SU-DHL-6 (cell line): ENCODE results near the gene TAL2.

Experiments
- H2AFZ ChIP-seq: fragments of 200-600 bp; sonication (generic); 2 replicates; pipeline ENCODE4 v1.6.1; 2014; ENCODE audit warnings: low read depth, mild to moderate bottlenecking, moderate library complexity, mixed read lengths, antibody characterized with exemption, low read length; ENCODE audit not compliant: severe bottlenecking
- H3F3A ChIP-seq: fragments of 200-600 bp; shearing (Covaris generic); 2 replicates; pipeline ENCODE4 v1.6.0; 2016; ENCODE audit warnings: antibody characterized with exemption, mild to moderate bottlenecking; ENCODE audit not compliant: insufficient read depth
- H3K27ac ChIP-seq: fragments of 200-600 bp; sonication (generic); 2 replicates; pipeline ENCODE4 v1.5.1; 2016; ENCODE audit warnings: low read depth, mild to moderate bottlenecking, low read length, moderate library complexity, mixed read lengths
- H3K27me3 ChIP-seq: fragments of 200-600 bp; sonication (generic), shearing (Covaris generic); 2 replicates; pipeline ENCODE4 v1.6.0; 2014; ENCODE audit warnings: mild to moderate bottlenecking, low read length
- H3K36me3 ChIP-seq: fragments of 200-600 bp; sonication (generic); 2 replicates; pipeline ENCODE4 v1.6.1; 2014; ENCODE audit warnings: mild to moderate bottlenecking, low read length, mixed read lengths
- H3K4me2 ChIP-seq: fragments of 300-600, 200-600 bp; shearing (Covaris generic), sonication (generic); 2 replicates; pipeline ENCODE4 v1.6.0; 2014; ENCODE audit warnings: low read length, low read depth, mild to moderate bottlenecking; ENCODE audit not compliant: poor library complexity, severe bottlenecking
- H3K4me3 ChIP-seq: fragments of 200-600 bp; sonication (generic); 2 replicates; pipeline ENCODE4 v1.5.1; 2014; ENCODE audit warnings: antibody characterized with exemption, low read length, mild to moderate bottlenecking, mixed read lengths; ENCODE audit not compliant: insufficient read depth, poor library complexity, severe bottlenecking
- H3K79me2 ChIP-seq: fragments of 200-600 bp; sonication (generic); 2 replicates; pipeline ENCODE4 v1.6.1; 2014; ENCODE audit warnings: mild to moderate bottlenecking, low read length, moderate library complexity; ENCODE audit not compliant: insufficient read depth
- H3K9ac ChIP-seq: fragments of 200-600 bp; sonication (generic); 2 replicates; pipeline ENCODE4 v1.7.0; 2014; ENCODE audit warnings: mild to moderate bottlenecking, low read length
- H3K9me2 ChIP-seq: fragments of 200-600 bp; sonication (generic); replicated peaks from 2 replicates; pipeline ENCODE4 v1.6.1; 2014; ENCODE audit warnings: low read length; ENCODE audit not compliant: insufficient read depth
- H3K9me3 ChIP-seq: fragments of 200-600 bp; sonication (generic); 2 replicates; pipeline ENCODE4 v1.6.1; 2014; ENCODE audit warnings: low read length, mixed read lengths; ENCODE audit not compliant: insufficient read depth
- H4K20me1 ChIP-seq: fragments of 200-600 bp; sonication (generic); 2 replicates; pipeline ENCODE4 v1.6.1; 2014; ENCODE audit warnings: low read depth, mild to moderate bottlenecking, antibody characterized with exemption, low read length, moderate library complexity, mixed read lengths
- EZH2phosphoT487 ChIP-seq: fragments of 200-600 bp; sonication (generic), shearing (Covaris generic); conservative IDR thresholded peaks from 2 replicates; pipeline ENCODE4 v1.6.1; 2018; ENCODE audit warnings: mild to moderate bottlenecking, antibody characterized with exemption, low read length, moderate library complexity, mixed read lengths
- TF ChIP-seq, protein P1 (sequence below): fragments of 200-600 bp; sonication (generic); IDR thresholded peaks from one replicate; pipeline ENCODE4 v1.5.1; 2017; ENCODE audit warnings: antibody characterized with exemption, mild to moderate bottlenecking, low read length, moderate library complexity; ENCODE audit not compliant: insufficient read depth, poor library complexity, severe bottlenecking

The TAL2 gene

GRCh38 chr9:105656131-105656921 lies 5.9 kb upstream of the TAL2 start:
- Histone ChIP-seq H3K9me3 (no peaks in the 10 kb centered on the region), H3K4me2 (no peak overlapping the region), H2AFZ (no peak overlapping the region)

DNA sequence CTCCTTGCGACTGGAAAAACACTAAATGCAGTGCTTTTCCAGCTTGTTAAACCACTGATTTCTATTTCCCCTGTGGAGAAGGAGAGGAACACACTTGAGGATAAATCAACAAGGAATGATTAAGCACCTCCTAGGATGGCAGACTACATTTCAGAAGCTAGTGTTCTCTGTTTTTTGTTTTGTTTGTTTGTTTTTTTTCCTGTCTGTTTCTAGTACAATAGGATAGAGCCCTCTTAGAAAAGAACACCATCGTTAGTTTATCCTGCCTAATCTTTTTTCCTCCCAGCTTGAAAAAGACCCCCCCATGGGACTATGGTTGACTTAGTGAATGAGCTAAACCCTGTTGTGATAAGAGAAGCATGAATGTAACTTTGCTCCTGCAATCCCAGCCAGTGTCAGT lies 3.9 kb upstream of the TAL2 start:
- Histone ChIP-seq H3K4me3 (no peak overlapping the region), H3K27ac (no peak overlapping the region), H3K9ac (no peak overlapping the region), H3K4me2 (no peak overlapping the region), H3K27me3 (no peaks in the 10 kb centered on the region), H3K79me2 (no peaks in the 10 kb centered on the region), H2AFZ (no peak overlapping the region), H4K20me1 (no peaks in the 10 kb centered on the region), H3K36me3 (no peaks in the 10 kb centered on the region), H3F3A (no peaks in the 10 kb centered on the region), H3K9me3 (no peaks in the 10 kb centered on the region), H3K9me2 (no peaks in the 10 kb centered on the region)
- no peak for TF ChIP-seq EZH2phosphoT487
- TF ChIP-seq, protein P1, sequence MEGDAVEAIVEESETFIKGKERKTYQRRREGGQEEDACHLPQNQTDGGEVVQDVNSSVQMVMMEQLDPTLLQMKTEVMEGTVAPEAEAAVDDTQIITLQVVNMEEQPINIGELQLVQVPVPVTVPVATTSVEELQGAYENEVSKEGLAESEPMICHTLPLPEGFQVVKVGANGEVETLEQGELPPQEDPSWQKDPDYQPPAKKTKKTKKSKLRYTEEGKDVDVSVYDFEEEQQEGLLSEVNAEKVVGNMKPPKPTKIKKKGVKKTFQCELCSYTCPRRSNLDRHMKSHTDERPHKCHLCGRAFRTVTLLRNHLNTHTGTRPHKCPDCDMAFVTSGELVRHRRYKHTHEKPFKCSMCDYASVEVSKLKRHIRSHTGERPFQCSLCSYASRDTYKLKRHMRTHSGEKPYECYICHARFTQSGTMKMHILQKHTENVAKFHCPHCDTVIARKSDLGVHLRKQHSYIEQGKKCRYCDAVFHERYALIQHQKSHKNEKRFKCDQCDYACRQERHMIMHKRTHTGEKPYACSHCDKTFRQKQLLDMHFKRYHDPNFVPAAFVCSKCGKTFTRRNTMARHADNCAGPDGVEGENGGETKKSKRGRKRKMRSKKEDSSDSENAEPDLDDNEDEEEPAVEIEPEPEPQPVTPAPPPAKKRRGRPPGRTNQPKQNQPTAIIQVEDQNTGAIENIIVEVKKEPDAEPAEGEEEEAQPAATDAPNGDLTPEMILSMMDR: no peak

More at GRCh38 chr9:105656131-105656921, 5.9 kb upstream of the TAL2 start:
- H3F3A ChIP-seq: no peaks in the 10 kb centered on the region
- H3K9ac ChIP-seq: no peak overlapping the region
- no peak overlapping the region for H3K27ac ChIP-seq
- no peaks in the 10 kb centered on the region for H3K9me2 ChIP-seq
- H3K36me3 ChIP-seq: no peaks in the 10 kb centered on the region
- H3K4me3 ChIP-seq: no peak overlapping the region
- H3K79me2 ChIP-seq: no peaks in the 10 kb centered on the region
- no peaks in the 10 kb centered on the region for H4K20me1 ChIP-seq
- no peaks in the 10 kb centered on the region for H3K27me3 ChIP-seq
- TF ChIP-seq EZH2phosphoT487: no peak
- TF ChIP-seq, protein P1: no peak

DNA sequence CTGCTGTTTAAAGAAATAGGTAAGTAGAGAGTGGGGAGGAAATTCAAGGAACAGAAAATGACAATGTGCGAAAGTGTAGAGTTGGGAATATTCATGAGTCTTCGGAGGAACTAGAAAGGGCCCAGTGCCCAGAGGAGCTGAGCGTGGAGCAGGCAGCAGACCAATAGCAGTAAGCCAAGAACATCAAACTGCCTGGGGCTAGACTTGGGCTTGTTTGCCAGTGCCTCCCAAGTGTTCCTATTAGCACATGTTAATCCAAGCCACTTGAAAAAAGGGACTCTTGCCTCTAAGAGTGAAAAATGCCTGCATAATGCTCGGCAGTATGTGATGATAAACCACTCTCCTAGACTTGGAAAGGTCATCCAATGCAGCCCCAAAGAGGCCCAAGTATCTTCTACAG lies 1.2 kb upstream of the TAL2 start:
- Histone ChIP-seq H3K9me3 (no peaks in the 10 kb centered on the region), H3K9me2 (no peaks in the 10 kb centered on the region), H3K79me2 (no peaks in the 10 kb centered on the region), H2AFZ (no peak overlapping the region), H3K27ac (no peak overlapping the region), H3K36me3 (no peaks in the 10 kb centered on the region), H3K9ac (no peak overlapping the region), H3K4me2 (no peak overlapping the region), H3K4me3 (no peak overlapping the region), H3K27me3 (no peaks in the 10 kb centered on the region), H3F3A (no peaks in the 10 kb centered on the region), H4K20me1 (no peaks in the 10 kb centered on the region)
- TF ChIP-seq EZH2phosphoT487: no peak
- TF ChIP-seq, protein P1: no peak
